ENCODE measurements around the gene MYO1D. TPM values are rescaled to one million over a fixed set of nuclear protein-coding genes. Genes with fewer than 3 reads are reported as not detected.
A peak's percentile ranks its signal among the peaks of the same experiment; 100 is the strongest.

MYO1D gene
- total RNA-seq, 2 donors from 2014 or later = 394 to 421 TPM

- intact Hi-C loops (cut with DNase I, micrococcal nuclease) = no loop called here
- ATAC-seq (no peak), DNase-seq (no peak)
Measured at GRCh38 chr17:32801193-32801592, 75.7 kb downstream of the MYO1D start.

DNA sequence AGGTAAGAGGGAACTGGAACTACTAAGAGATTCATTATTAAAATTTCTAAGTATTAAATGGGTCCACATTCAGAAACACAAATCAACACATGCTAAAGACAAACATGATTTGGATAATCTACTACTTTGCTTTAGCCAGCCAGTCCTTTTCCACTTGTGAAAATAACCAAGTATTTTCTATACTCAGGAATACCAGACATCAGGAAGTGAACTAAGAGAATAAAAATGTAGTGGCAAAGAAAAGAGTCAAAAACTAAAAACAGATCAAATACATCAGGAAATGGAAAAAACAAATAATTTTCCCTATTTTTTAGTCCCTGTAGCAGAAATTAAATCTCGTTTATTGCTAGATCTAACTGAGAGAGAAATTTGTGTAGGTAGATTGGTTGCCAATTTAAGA lies 78.0 kb downstream of the MYO1D start:
- no peak for ATAC-seq
- intact Hi-C loops (cut with DNase I, micrococcal nuclease) = no loop called here
- no peak for DNase-seq

DNA sequence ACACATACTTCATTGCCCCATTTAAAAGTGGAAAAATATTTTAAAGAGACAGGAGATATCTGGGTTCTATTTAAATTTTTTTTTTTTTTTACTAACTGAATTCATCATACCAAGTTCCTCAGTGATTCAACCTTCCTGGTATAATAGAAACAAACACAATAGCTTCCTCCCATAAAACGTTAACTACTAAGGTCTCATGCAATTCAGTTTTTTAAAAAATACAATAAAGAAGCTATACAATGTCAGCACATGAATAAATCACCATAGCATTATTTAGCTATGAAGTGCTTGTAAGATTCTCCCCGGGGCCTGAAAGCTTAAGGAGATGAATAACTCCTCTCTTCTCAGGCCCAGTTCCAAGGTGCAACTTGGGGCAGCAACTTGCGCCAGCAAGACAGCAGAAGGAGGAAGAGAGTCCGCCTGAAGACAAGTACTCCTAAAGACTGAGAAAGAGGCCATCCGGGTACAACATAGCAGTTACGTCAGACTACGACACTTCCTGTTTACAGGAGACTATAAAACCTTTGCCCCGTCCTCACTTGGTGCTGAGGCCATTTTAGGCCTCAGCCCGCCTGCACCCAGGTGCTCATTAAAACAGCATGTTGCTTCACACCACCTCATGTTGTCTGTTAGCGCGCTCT lies 81.5 kb downstream of the MYO1D start:
- intact Hi-C loops (cut with DNase I, micrococcal nuclease) = no loop called here
- ATAC-seq (peak; percentile 72), DNase-seq (peak; percentile 27 to 58)

DNA sequence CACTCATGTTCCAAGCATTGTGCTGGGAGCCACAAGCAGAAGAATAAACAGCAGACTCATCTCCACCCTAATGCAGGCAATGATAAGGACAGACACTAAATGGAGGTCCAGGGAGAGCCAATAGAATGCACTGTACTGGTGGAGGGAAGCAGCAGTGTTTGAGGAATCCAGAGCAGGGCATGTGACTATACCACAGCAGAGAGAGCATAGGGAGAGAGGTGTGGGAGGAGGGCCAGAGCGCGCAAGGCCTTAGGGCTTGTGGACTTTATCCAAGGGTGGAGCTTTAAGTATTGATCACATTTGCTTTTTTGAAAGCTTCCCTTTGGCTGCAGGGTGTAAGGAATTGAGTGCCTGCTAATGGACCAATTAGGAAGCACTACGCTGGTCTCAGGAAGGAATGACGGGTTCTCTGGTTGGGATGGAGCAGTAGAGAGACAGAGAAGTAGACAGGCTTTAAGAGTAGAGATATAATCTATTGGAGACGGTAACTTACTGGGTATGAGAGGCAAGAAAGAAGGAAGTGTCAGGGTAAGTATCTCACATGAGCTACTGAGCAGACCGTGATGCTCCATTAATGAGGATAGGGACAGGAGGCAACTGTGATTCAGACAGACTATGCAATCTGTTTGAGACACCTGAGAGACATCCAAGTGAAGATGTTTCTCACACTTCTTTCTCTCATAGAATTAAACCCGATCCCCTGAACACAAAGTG lies 82.2 kb downstream of the MYO1D start:
- ATAC-seq = peak; percentile 92
- intact Hi-C loops (cut with DNase I, micrococcal nuclease) = no loop called here

DNA sequence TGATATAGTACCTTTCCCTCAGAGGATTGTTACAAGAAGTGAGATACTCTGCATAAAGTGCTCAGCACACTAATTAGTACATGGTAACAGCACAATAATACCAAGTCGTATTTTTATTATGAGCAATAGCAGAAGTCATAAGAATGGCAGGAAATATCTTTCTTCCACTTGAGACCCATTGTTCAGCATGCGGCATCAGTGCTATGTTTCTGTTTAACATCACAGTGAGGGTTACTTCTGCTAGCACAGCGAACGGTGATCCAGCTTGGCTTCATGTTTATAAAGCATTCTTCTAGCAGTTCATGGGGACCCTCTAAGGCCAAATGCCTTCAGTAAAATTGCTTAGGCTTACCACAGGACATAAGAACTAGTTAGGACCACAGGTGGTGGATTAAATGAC lies 83.1 kb downstream of the MYO1D start:
- intact Hi-C loops (cut with DNase I, micrococcal nuclease) = no loop called here
- DNase-seq (no peak), ATAC-seq (no peak)

More for the DNA sequence above, 82.2 kb downstream of the MYO1D start:
- peak; percentile 60 to 65 for DNase-seq

GRCh38 chr17:32792207-32792606 lies 84.7 kb downstream of the MYO1D start:
- ATAC-seq (no peak), DNase-seq (no peak)
- intact Hi-C loops (cut with DNase I, micrococcal nuclease) = no loop called here

DNA sequence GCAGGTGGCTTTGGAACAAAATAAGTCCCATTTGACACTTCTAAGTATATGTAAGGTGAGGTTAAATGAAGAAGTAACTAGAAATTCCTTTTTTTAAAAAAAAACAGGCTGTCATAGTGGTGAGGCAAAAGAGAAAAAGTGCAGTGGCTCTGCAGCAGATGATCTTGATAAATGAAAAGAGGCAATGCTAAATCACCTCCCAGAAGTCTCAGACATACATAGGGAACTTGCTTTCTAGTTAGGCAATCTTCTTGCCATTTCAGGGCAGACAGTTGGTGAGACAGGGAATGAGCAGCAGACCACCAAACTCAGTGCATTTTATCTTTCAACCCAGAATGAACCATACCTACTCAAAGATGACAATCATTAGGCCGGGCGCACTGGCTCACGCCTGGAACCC lies 90.8 kb downstream of the MYO1D start:
- intact Hi-C loops (cut with DNase I, micrococcal nuclease) = loop anchor here (10.0 kb wide), 2 partner anchors 89 to 209 kb away; partner anchors contain the start of genes MYO1D (in 1 of the 2) and SPACA3 (in 1 of the 2)
- no peak for ATAC-seq

GRCh38 chr17:32784113-32784512 lies 92.8 kb downstream of the MYO1D start:
- intact Hi-C loops (cut with DNase I, micrococcal nuclease) = loop anchor here (5.0 to 10.0 kb wide), 3 partner anchors 83 to 211 kb away; partner anchors contain the start of genes MYO1D (in 1 of the 2) and SPACA3 (in 1 of the 2)
- DNase-seq (no peak), ATAC-seq (peak; percentile 57)

More for the DNA sequence above, 90.8 kb downstream of the MYO1D start:
- DNase-seq = no peak

GRCh38 chr17:32783602-32784001 lies 93.3 kb downstream of the MYO1D start:
- DNase-seq (no peak), ATAC-seq (peak; percentile 93)
- intact Hi-C loops (cut with DNase I, micrococcal nuclease) = loop anchor here (5.0 to 10.0 kb wide), 3 partner anchors 84 to 211 kb away; partner anchors contain the start of genes MYO1D (in 1 of the 2) and SPACA3 (in 1 of the 2)

DNA sequence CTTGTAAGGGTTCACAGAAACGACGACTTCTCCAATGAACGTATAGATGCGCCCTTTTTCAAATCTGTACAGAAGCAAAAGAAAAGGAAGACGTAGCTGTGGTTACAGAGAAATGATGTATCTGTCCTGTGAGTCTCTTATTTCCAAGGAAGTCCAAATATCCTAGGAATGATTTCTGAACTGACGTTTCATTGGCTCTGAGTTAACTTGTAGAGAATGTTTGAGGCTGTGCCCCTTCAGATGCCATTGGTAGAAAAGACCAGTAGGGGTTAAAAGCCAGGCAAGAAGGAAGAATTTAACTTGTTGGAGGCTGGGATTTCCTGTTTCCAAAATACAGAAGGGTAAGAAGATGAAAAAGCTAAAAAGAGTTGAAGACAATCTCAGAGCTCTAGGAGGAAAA lies 96.2 kb downstream of the MYO1D start:
- intact Hi-C loops (cut with DNase I, micrococcal nuclease) = loop anchor here (5.0 to 10.0 kb wide), 3 partner anchors 87 to 214 kb away; partner anchors contain the start of genes MYO1D (in 1 of the 2) and SPACA3 (in 1 of the 2)
- ATAC-seq (no peak), DNase-seq (no peak)

- peak; percentile 83 for ATAC-seq
- intact Hi-C loops (cut with DNase I, micrococcal nuclease) = no loop called here
- no peak for DNase-seq
Measured at GRCh38 chr17:32777922-32778321, 99.0 kb downstream of the MYO1D start.

- intact Hi-C loops (cut with DNase I, micrococcal nuclease) = no loop called here
- ATAC-seq (peak; percentile 31), DNase-seq (no peak)
Measured at GRCh38 chr17:32777436-32777835, 99.5 kb downstream of the MYO1D start.

- intact Hi-C loops (cut with DNase I, micrococcal nuclease) = no loop called here
- peak; percentile 55 for ATAC-seq
- DNase-seq = no peak
Measured at GRCh38 chr17:32774695-32775084, 102.2 kb downstream of the MYO1D start.

DNA sequence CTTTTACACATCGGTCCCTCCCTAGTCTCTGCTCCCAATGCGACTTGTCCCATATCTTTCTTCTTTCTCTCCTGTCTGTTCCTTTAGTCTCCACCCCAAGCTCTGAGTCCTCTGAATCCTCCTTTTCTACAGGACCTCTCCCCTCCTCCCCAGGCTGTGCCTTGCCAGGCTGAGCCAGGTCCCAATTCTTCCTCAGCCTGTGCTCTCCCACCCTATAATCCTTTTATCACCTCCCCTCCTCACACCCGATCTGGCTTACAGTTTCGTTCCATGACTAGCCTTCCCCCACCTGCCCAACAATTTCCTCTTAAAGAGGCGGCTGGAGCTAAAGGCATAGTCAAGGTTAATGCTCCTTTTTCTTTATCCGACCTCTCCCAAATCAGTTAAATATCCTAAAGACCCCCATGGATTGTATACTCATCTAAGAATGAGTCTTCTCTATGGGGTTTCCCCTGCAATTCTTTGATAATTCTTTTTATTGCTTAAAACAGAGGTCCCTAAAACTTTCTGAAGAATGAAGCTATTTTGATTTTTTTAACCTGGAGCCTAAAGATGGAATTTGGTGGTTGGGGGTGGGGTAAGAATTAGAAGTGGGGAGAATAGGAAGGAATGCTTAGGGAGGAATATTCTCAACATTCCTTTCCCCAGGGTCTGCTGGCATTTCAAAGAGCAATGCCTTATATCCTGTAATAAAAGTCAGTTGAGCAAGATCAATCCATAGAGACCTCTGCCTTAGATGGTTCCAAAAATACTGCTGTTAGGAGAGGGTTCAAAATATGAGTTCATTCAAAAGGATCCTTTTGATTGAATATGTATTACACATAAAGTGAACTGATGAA lies 102.8 kb downstream of the MYO1D start:
- intact Hi-C loops (cut with DNase I, micrococcal nuclease) = no loop called here

DNA sequence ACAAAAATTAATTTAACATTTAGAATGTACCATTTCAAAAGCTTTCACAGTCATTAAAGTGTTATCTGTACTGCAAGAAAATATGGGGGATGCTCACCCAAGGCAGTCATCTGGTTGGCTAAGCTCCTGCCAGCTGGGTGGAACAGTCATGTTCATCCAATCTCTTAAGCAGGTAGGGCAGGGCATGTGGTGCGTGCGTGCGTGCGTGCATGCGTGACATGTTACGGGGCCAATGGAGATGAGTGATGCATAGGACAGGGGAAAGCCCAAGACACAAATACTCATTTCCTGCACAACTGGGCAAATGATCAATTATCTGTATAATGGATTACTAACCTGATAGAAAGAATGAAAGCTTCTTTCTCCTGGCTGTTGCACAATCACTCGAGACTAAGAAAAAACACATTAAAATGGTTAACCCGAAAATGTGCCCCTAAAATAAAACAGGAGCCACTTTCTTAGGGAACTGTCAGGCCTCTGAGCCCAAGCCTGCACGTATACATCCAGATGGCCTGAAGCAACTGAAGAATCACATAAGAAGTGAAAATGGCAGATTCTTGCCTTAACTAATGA lies 104.4 kb downstream of the MYO1D start:
- ATAC-seq (no peak), DNase-seq (no peak)
- intact Hi-C loops (cut with DNase I, micrococcal nuclease) = no loop called here

More for the DNA sequence above, 102.8 kb downstream of the MYO1D start:
- DNase-seq (no peak), ATAC-seq (peak; percentile 7)

GRCh38 chr17:32771396-32771795 lies 105.5 kb downstream of the MYO1D start:
- peak; percentile 14 for ATAC-seq
- intact Hi-C loops (cut with DNase I, micrococcal nuclease) = no loop called here

DNA sequence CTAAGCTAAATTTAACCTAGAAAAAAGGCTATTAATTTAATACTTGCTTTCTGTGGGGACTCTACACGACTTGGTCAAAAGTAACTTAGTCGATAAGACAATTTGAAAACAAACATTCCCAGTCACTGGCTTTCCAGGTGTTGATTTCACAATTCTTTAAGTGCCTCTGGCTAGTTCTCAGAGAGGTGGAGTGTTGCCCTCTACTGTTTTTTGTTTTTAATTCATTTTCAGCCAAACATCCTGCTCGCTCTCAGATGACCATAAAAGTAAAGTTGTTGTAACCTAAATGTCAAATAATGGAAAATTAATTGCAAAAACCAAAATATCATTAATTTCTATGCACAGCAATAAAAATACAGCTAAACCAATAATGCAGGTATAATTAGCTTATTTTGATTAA lies 107.1 kb downstream of the MYO1D start:
- intact Hi-C loops (cut with DNase I, micrococcal nuclease) = no loop called here
- peak; percentile 27 for ATAC-seq
- no peak for DNase-seq

More at GRCh38 chr17:32771396-32771795, 105.5 kb downstream of the MYO1D start:
- DNase-seq = no peak

DNA sequence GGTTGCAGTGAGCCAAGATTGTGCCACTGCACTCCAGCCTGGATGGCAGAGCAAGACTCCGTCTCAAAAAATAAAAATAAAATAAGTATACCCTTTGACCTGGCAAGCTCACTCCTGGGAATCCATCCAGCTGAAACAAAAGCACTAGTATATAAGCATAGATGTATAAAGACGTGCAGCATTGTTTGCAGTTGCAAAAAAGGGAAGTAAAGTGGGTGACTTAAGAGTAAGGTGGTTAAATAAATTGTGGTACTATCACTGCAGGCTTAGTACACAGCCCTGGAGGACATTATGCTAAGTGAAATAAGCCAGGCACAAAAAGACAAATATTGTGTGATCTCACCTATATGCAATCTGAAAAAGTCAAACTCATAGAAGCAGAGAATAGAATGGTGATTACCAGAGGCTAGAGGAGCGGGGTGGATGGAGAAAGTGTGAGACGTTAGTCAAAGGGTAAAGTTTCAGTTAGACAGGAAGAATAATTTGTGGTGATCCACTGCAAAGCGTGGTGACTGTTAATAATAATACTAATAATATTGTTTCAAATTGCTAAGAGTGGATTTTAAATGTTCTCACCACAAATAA lies 113.0 kb downstream of the MYO1D start:
- intact Hi-C loops (cut with DNase I, micrococcal nuclease) = no loop called here
- DNase-seq = no peak
- peak; percentile 70 for ATAC-seq
